SK-N-SH (cell line): ENCODE measurements around the gene ARHGAP8. TPM values are rescaled to one million over a fixed set of nuclear protein-coding genes. Genes with fewer than 3 reads are reported as not detected.

ENCODE experiments used
- CTCF ChIA-PET: fragments of 300-600, 350-600 bp; formaldehyde crosslinking; extraction: SDS; loops from one replicate; lab custom pipeline; 2021; lab: Yijun Ruan, JAX
- POLR2A ChIA-PET: fragments of 350-600 bp; sonication (Branson Sonifier 250); formaldehyde crosslinking; extraction: SDS; loops from one replicate; lab custom pipeline; 2020; ENCODE audit warnings: antibody characterized with exemption, inconsistent platforms; lab: Yijun Ruan, JAX
- DNase-seq: peaks from one replicate; pipeline ENCODE4 v3.0.0; 2012
- H2AFZ ChIP-seq: fragments of 200-600 bp; sonication (generic); 2 replicates; pipeline ENCODE4 v1.8.1; 2016; ENCODE audit warnings: antibody characterized with exemption, mild to moderate bottlenecking, low read depth
- H3F3A ChIP-seq: fragments of 200-600 bp; sonication (generic); replicated peaks from 2 replicates; pipeline ENCODE3; 2016; ENCODE audit warnings: antibody characterized with exemption, mild to moderate bottlenecking; ENCODE audit not compliant: insufficient read depth
- H3K27ac ChIP-seq, 2 experiments: fragments of 200-500 bp in 1 of 2; fragments of 200-600 bp in 1 of 2; sonication (Bioruptor generic) in 1 of 2; sonication (generic), shearing (Covaris generic) in 1 of 2; 2 replicates each; pipeline versions ENCODE4 v1.5.1 to v1.6.1; 2014 to 2016; ENCODE audit warnings: low read depth in 2 of 2, inconsistent platforms in 1 of 2, low read length in 1 of 2, mild to moderate bottlenecking in 1 of 2, mixed read lengths in 1 of 2
- H3K27me3 ChIP-seq: fragments of 200-600 bp; sonication (generic), shearing (Covaris generic); 2 replicates; pipeline ENCODE4 v1.6.1; 2016; ENCODE audit warnings: mixed run types; ENCODE audit not compliant: insufficient read depth
- H3K36me3 ChIP-seq, 2 experiments: fragments of 200-500 bp in 1 of 2; fragments of 200-600 bp in 1 of 2; sonication (Bioruptor generic) in 1 of 2; sonication (generic) in 1 of 2; replicated peaks in 1 of 2; 2 replicates each; pipeline versions ENCODE3 to v1.5.1; 2014 to 2016; ENCODE audit warnings: low read length in 1 of 2, mild to moderate bottlenecking in 1 of 2; ENCODE audit not compliant: insufficient read depth in 2 of 2, control insufficient read depth in 1 of 2
- H3K4me1 ChIP-seq, 2 experiments: fragments of 200-500 bp in 1 of 2; fragments of 200-600 bp in 1 of 2; sonication (Bioruptor generic) in 1 of 2; sonication (generic), shearing (Covaris generic) in 1 of 2; 2 replicates each; pipeline versions ENCODE4 v1.5.1 to v1.6.1; 2014 to 2016; ENCODE audit warnings: low read depth in 1 of 2, low read length in 1 of 2, mixed run types in 1 of 2; ENCODE audit not compliant: insufficient read depth in 2 of 2, control insufficient read depth in 1 of 2
- H3K4me2 ChIP-seq: fragments of 200-600 bp; sonication (generic), shearing (Covaris generic); 2 replicates; pipeline ENCODE4 v1.6.1; 2017; ENCODE audit warnings: mixed run types
- H3K4me3 ChIP-seq, 2 experiments: fragments of 200-500 bp in 1 of 2; fragments of 200-600 bp in 1 of 2; sonication (Bioruptor generic) in 1 of 2; sonication (generic), shearing (Covaris generic) in 1 of 2; 2 replicates each; pipeline versions ENCODE4 v1.5.1 to v1.8.1; 2014 to 2016; ENCODE audit warnings: low read depth in 2 of 2, inconsistent platforms in 1 of 2, low read length in 1 of 2, mild to moderate bottlenecking in 1 of 2, mixed read lengths in 1 of 2, moderate library complexity in 1 of 2
- H3K79me2 ChIP-seq: fragments of 200-600 bp; sonication (generic); 2 replicates; pipeline ENCODE4 v1.8.1; 2017; ENCODE audit warnings: mild to moderate bottlenecking; ENCODE audit not compliant: insufficient read depth
- H3K9ac ChIP-seq: fragments of 200-600 bp; sonication (generic); 2 replicates; pipeline ENCODE4 v1.6.1; 2017; ENCODE audit warnings: mixed run types
- H3K9me2 ChIP-seq: fragments of 200-600 bp; sonication (generic); 2 replicates; pipeline ENCODE4 v1.6.1; 2017; ENCODE audit warnings: mixed run types
- H3K9me3 ChIP-seq: fragments of 200-600 bp; sonication (generic); 2 replicates; pipeline ENCODE4 v1.6.1; 2017; ENCODE audit warnings: mixed run types, mild to moderate bottlenecking, moderate library complexity
- H4K20me1 ChIP-seq: fragments of 200-600 bp; sonication (generic); 2 replicates; pipeline ENCODE4 v1.6.1; 2017; ENCODE audit warnings: mild to moderate bottlenecking, mixed run types; ENCODE audit not compliant: insufficient read depth
- FOXM1 ChIP-seq: IDR thresholded peaks from 2 replicates; pipeline ENCODE4 v1.4.0; 2012; ENCODE audit warnings: low read depth, mild to moderate bottlenecking
- IRF3 ChIP-seq: fragments of 150-350 bp; IDR thresholded peaks from 2 replicates; pipeline ENCODE4 v1.6.1; 2016; ENCODE audit warnings: mild to moderate bottlenecking, low read depth, low read length
- NFIC ChIP-seq: IDR thresholded peaks from 2 replicates; pipeline ENCODE4 v1.4.0; 2012; ENCODE audit warnings: borderline replicate concordance
- REST ChIP-seq: IDR thresholded peaks from 2 replicates; pipeline ENCODE4 v1.6.1; 2012; ENCODE audit warnings: mild to moderate bottlenecking, low read depth, low read length, moderate library complexity
- RXRA ChIP-seq: IDR thresholded peaks from 2 replicates; pipeline ENCODE4 v1.4.0; 2012; ENCODE audit warnings: low read depth, mild to moderate bottlenecking, borderline replicate concordance
- TEAD4 ChIP-seq: IDR thresholded peaks from 2 replicates; pipeline ENCODE4 v1.4.0; 2012; ENCODE audit warnings: mild to moderate bottlenecking, borderline replicate concordance; ENCODE audit not compliant: insufficient read depth
- WGBS: methylation state at CpG from one replicate; pipeline ENCODE4 v1.1.6; 2017; ENCODE audit warnings: low lambda C conversion rate; 5-methylcytosine and 5-hydroxymethylcytosine counted together
- polyA plus RNA-seq, 3 experiments: library from polyadenylated mRNA; depleted of rRNA; stranded (reverse); fragments of >200 nt; gene quantifications; 2 replicates each; pipeline ENCODE4 v1.2.3, GENCODE V29; 2012
- TF ChIP-seq, protein P1 (sequence below): IDR thresholded peaks from 2 replicates; pipeline ENCODE4; 2012

The ARHGAP8 gene
- polyA plus RNA-seq, 1 of the 3 experiments (the other 2 are of a cell fraction) = 0.08 TPM

DNA sequence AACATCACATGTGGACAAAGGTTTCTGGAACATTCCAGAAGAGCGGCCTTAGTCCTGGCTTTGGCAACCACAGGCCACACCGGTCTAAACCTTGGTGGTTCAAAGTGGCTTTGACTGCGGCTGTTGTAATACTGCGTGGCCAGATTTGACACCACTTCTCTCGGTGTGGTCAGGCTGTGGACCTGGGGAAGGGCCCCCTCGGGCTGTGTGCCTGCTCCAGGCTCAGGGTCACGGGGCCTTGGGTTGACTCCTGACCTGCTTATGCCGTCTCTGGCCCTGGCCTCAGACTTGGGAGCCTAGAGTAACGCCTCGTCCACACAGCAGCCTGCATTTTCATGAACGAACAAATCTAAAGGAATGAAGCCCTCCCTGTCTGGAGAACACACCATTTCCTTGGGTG, 139.4 kb downstream of the ARHGAP8 start (continued):
- no peak for TF ChIP-seq IRF3
- TF ChIP-seq REST = no peak
- no peak for TF ChIP-seq FOXM1

DNA sequence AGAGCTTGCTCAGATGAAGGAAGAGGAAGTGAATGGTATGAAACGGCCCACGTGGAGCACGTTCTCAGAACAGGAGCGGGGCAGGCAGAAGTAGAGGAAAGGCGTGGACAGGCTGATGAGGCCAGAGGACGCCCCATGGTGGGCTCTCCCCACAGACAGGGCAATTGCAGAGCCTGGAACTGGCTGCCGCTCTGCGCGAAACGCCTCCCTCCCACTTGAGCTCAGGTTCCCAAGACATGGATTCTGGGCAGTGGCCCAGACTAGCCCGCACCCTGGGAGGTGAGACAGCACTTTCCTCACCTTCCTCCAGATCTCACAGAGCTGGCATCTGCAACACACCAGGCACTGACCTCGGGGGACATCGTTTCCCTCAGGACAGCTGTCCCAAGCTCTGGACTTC, 139.9 kb downstream of the ARHGAP8 start:
- POLR2A ChIA-PET = no interaction called here
- Histone ChIP-seq H3K9me2 (no peaks in the 10 kb centered on the region), H3K9ac (no peak overlapping the region), H3K36me3 (no peaks in the 10 kb centered on the region), H3K4me1 (peaks cover 0 to 3% of the 10 kb centered on the region in 2 experiments; a peak in 1 of 4 replicates), H3K27ac (no peak overlapping the region), H3F3A (no peaks in the 10 kb centered on the region), H3K4me3 (no peak overlapping the region), H3K27me3 (no peaks in the 10 kb centered on the region), H3K4me2 (no peak overlapping the region), H2AFZ (no peak overlapping the region), H3K79me2 (no peaks in the 10 kb centered on the region), H3K9me3 (no peaks in the 10 kb centered on the region), H4K20me1 (no peaks in the 10 kb centered on the region)
- WGBS = 57% methylated on average over 8 of the region's 13 CpGs
- TF ChIP-seq, protein P1, sequence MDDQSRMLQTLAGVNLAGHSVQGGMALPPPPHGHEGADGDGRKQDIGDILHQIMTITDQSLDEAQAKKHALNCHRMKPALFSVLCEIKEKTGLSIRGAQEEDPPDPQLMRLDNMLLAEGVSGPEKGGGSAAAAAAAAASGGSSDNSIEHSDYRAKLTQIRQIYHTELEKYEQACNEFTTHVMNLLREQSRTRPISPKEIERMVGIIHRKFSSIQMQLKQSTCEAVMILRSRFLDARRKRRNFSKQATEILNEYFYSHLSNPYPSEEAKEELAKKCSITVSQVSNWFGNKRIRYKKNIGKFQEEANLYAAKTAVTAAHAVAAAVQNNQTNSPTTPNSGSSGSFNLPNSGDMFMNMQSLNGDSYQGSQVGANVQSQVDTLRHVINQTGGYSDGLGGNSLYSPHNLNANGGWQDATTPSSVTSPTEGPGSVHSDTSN = no peak
- TF ChIP-seq TEAD4 (no peak), RXRA (no peak), FOXM1 (no peak), NFIC (no peak)
- no peak for DNase-seq
- CTCF ChIA-PET = no interaction called here
